GM12878 (cell line): ENCODE results near the gene GATA2. TPM values are rescaled to one million over a fixed set of nuclear protein-coding genes. Genes with fewer than 3 reads are reported as not detected.

ENCODE experiments used
- ATAC-seq: fragments of 200-7000 bp; cut with Tn5 transposase; 3 replicates; pipeline ENCODE4 v1.9.1; 2020; ENCODE audit warnings: mild to moderate bottlenecking, moderate library complexity
- BruUV-seq: library from RNA; stranded (reverse); fragments of 400-500 nt; replicated peaks from 2 replicates; lab custom pipeline; 2021; lab: Mats Ljungman, UMichigan
- CTCF ChIA-PET: fragments of 300-600 bp; sonication (Branson Sonifier 250); formaldehyde crosslinking; extraction: SDS; loops from one replicate; lab custom pipeline; 2021; ENCODE audit warnings: inconsistent platforms; lab: Yijun Ruan, JAX
- POLR2A ChIA-PET: fragments of 350-600 bp; formaldehyde crosslinking; extraction: SDS; loops from one replicate; lab custom pipeline; 2021; ENCODE audit warnings: inconsistent platforms; lab: Charles Lee
- RAD21 ChIA-PET: fragments of 300-600 bp; sonication (Branson Sonifier 250); formaldehyde crosslinking; loops from one replicate; lab custom pipeline; 2023; ENCODE audit warnings: antibody characterized with exemption; ENCODE audit not compliant: unreplicated experiment; lab: Charles Lee
- SMC1A ChIA-PET: fragments of 300-600 bp; sonication (Branson Sonifier 250); formaldehyde crosslinking; loops from one replicate; lab custom pipeline; 2023; ENCODE audit not compliant: unreplicated experiment, uncharacterized antibody; lab: Charles Lee
- DNase-seq: peaks from one replicate; pipeline ENCODE4 v3.0.0-alpha.2; 2011; ENCODE audit warnings: low read depth, low spot score
- FAIRE-seq: peaks from 3 replicates; lab custom pipeline; 2011; peaks lifted over from hg19 to GRCh38; lab: Jason Lieb, UNC
- H2AFZ ChIP-seq: 2 replicates; pipeline ENCODE4 v1.6.0; 2011; ENCODE audit warnings: low read depth, low read length, control low read depth; ENCODE audit not compliant: control insufficient read depth
- H3K27ac ChIP-seq: 2 replicates; pipeline ENCODE4 v1.5.1; 2011; ENCODE audit warnings: control low read depth; ENCODE audit not compliant: control insufficient read depth, insufficient read depth
- H3K27me3 ChIP-seq, 2 experiments: replicated peaks in 1 of 2; 2 replicates each; pipeline versions ENCODE4 v1.6.0 to v1.6.1; 2011; ENCODE audit warnings: low read length in 1 of 2; ENCODE audit not compliant: control insufficient read depth in 2 of 2, insufficient read depth in 2 of 2
- H3K36me3 ChIP-seq, 2 experiments: 2 replicates each; pipeline ENCODE4 v1.5.1; 2011; ENCODE audit warnings: low read length in 1 of 2; ENCODE audit not compliant: control insufficient read depth in 2 of 2, insufficient read depth in 2 of 2
- H3K4me1 ChIP-seq: 2 replicates; pipeline ENCODE4 v1.6.1; 2011; ENCODE audit warnings: mild to moderate bottlenecking, low read length, moderate library complexity, mixed read lengths; ENCODE audit not compliant: control insufficient read depth, insufficient read depth
- H3K4me2 ChIP-seq: 2 replicates; pipeline ENCODE4 v1.6.0; 2011; ENCODE audit warnings: control low read depth; ENCODE audit not compliant: control insufficient read depth, insufficient read depth
- H3K4me3 ChIP-seq: fragments of 200-600 bp; sonication (generic); 2 replicates; pipeline ENCODE4 v1.5.1; 2016
- H3K79me2 ChIP-seq: 2 replicates; pipeline ENCODE4 v1.6.0; 2011; ENCODE audit warnings: low read length; ENCODE audit not compliant: control insufficient read depth, insufficient read depth
- H3K9ac ChIP-seq: 2 replicates; pipeline ENCODE4 v1.8.0; 2011; ENCODE audit warnings: low read length, control low read depth, mixed read lengths; ENCODE audit not compliant: control insufficient read depth, insufficient read depth
- H3K9me3 ChIP-seq: replicated peaks from 3 replicates; pipeline ENCODE4 v1.5.1; 2011; ENCODE audit warnings: mild to moderate bottlenecking, low read length; ENCODE audit not compliant: control insufficient read depth, insufficient read depth
- H4K20me1 ChIP-seq: 2 replicates; pipeline ENCODE4 v1.6.0; 2011; ENCODE audit not compliant: control insufficient read depth, insufficient read depth
- BMI1 ChIP-seq: fragments of 450-650 bp; IDR thresholded peaks from 2 replicates; pipeline ENCODE4 v1.6.1; 2016; ENCODE audit warnings: mild to moderate bottlenecking, moderate library complexity, borderline replicate concordance
- CBFB ChIP-seq: IDR thresholded peaks from 2 replicates; pipeline ENCODE4 v1.6.1; 2016; ENCODE audit warnings: antibody characterized with exemption, low read depth
- CHD2 ChIP-seq: IDR thresholded peaks from 2 replicates; pipeline ENCODE4 v1.6.1; 2011; ENCODE audit warnings: low read depth, low read length, improper control_type of control experiment, borderline replicate concordance
- HDGF ChIP-seq: fragments of 450-650 bp; IDR thresholded peaks from 2 replicates; pipeline ENCODE4 v1.6.1; 2016; ENCODE audit warnings: antibody characterized with exemption
- IKZF1 ChIP-seq: fragments of 450-650 bp; conservative IDR thresholded peaks from 2 replicates; pipeline ENCODE4 v1.6.1; 2017; ENCODE audit warnings: antibody characterized with exemption, mild to moderate bottlenecking
- IKZF2 ChIP-seq, 2 experiments: fragments of 450-650 bp; IDR thresholded peaks; 2 replicates each; pipeline ENCODE4 v1.6.1; 2017; ENCODE audit warnings: mild to moderate bottlenecking in 2 of 2, moderate library complexity in 2 of 2
- MTA3 ChIP-seq: IDR thresholded peaks from 2 replicates; pipeline ENCODE4 v1.6.1; 2012; ENCODE audit warnings: low read length, inconsistent platforms, borderline replicate concordance
- NFYB ChIP-seq: IDR thresholded peaks from 2 replicates; pipeline ENCODE4 v1.6.1; 2011; ENCODE audit warnings: low read depth, mild to moderate bottlenecking, low read length, improper control_type of control experiment, moderate library complexity; ENCODE audit not compliant: insufficient read depth
- RCOR1 ChIP-seq: conservative IDR thresholded peaks from 2 replicates; pipeline ENCODE4 v1.6.1; 2012; ENCODE audit warnings: low read depth, low read length, improper control_type of control experiment
- SMAD1 ChIP-seq: fragments of 450-650 bp; IDR thresholded peaks from 2 replicates; pipeline ENCODE4 v1.6.1; 2018; ENCODE audit warnings: mild to moderate bottlenecking, low read depth; ENCODE audit not compliant: partially characterized antibody
- SREBF1 ChIP-seq: IDR thresholded peaks from 2 replicates; pipeline ENCODE4 v1.6.1; 2012; ENCODE audit warnings: mild to moderate bottlenecking, low read length
- TBL1XR1 ChIP-seq: IDR thresholded peaks from 2 replicates; pipeline ENCODE4 v1.6.1; 2012; ENCODE audit warnings: low read depth, low read length, improper control_type of control experiment
- TCF7 ChIP-seq: IDR thresholded peaks from 2 replicates; pipeline ENCODE4 v1.6.1; 2014; ENCODE audit warnings: antibody characterized with exemption, borderline replicate concordance
- WGBS: methylation state at CpG from one replicate; pipeline ENCODE4 v1.1.6; 2016; ENCODE audit warnings: low lambda C conversion rate; ENCODE audit not compliant: insufficient replicate concordance, insufficient coverage; ENCODE audit errors: missing lambda C conversion rate; 5-methylcytosine and 5-hydroxymethylcytosine counted together
- in situ Hi-C: fragments of 300-500 bp; cut with MboI; formaldehyde crosslinking; loops from 9 replicates; pipeline ENCODE4 v1.14.3; 2018; ENCODE audit warnings: mixed read lengths
- intact Hi-C: fragments of 100-400 bp; cut with micrococcal nuclease; formaldehyde crosslinking; loops from one replicate; pipeline ENCODE4 v1.14.2; 2022; ENCODE audit not compliant: unreplicated experiment
- polyA plus RNA-seq, 11 experiments: library from polyadenylated mRNA; depleted of rRNA in 4 of 11; unstranded in 6 of 11; stranded (reverse) in 5 of 11; fragments of >200 nt; fragmentation: Nextera tagmentation in 4 of 11; fragmentation: Illumina TruSeq in 1 of 11; extraction: Ambion mirVana in 4 of 11; extraction: Trizol in 1 of 11; gene quantifications; 1 replicate in 1 of 11; 2 replicates in 10 of 11; pipeline versions ENCODE4 v1.2.1 to v1.2.3, GENCODE V29; 2011 to 2016; ENCODE audit warnings: inconsistent platforms in 2 of 11, missing spikeins in 2 of 11, low read depth in 1 of 11
- total RNA-seq, 4 experiments: library from RNA; depleted of rRNA in 3 of 4; stranded (reverse); fragments of >200 nt in 3 of 4; fragmentation: Illumina TruSeq in 1 of 4; extraction: Trizol in 1 of 4; gene quantifications; 2 replicates each; pipeline versions ENCODE4 v1.2.1 to v1.2.3, GENCODE V29; 2013 to 2021
- TF ChIP-seq, protein P1 (sequence below): fragments of 450-650 bp; formaldehyde crosslinking; IDR thresholded peaks from 2 replicates; pipeline ENCODE4 v1.4.0; 2022; ENCODE audit warnings: mild to moderate bottlenecking, moderate library complexity
- TF ChIP-seq, protein P2 (sequence below): fragments of 450-650 bp; formaldehyde crosslinking; IDR thresholded peaks from 2 replicates; pipeline ENCODE4 v1.5.0; 2022; ENCODE audit warnings: mild to moderate bottlenecking, missing genetic modification characterization
- TF ChIP-seq, protein P3 (sequence below): IDR thresholded peaks from 2 replicates; pipeline ENCODE4 v1.6.1; 2012; ENCODE audit warnings: low read depth, low read length, improper control_type of control experiment

GATA2 gene
- total and polyA plus RNA-seq, 10 of the 15 experiments (the other 5 are each of a cell fraction or from before 2014, with no cell fraction given), result 0.56 TPM; not detected in 9

DNA sequence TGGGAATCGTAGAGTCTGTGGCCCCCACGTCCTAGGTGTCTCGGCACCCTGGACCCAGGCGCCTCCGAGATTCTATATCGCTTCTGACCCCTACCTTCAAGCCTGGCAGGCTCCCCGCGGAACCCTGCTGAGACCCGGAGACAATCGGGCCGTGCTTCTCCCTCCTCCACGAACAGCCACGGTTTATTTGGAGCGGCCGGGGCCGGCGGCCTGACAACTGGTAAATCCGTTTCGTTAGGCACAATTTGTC lies 1.4 kb downstream of the GATA2 start:
- CTCF ChIA-PET, result no interaction called here
- WGBS, result 7% methylated on average over 19 of the region's 19 CpGs
- BruUV-seq, result no TSS peak
- Histone ChIP-seq H3K27me3 (peaks cover 27 to 42% of the 10 kb centered on the region in 2 experiments), H2AFZ (no peak overlapping the region), H3K4me2 (no peak overlapping the region), H3K4me3 (no peak overlapping the region), H3K9me3 (no peaks in the 10 kb centered on the region), H3K79me2 (no peaks in the 10 kb centered on the region), H3K9ac (no peak overlapping the region), H3K36me3 (no peaks in the 10 kb centered on the region), H4K20me1 (no peaks in the 10 kb centered on the region; the same call in none of the 2 replicates), H3K27ac (no peak overlapping the region), H3K4me1 (no peaks in the 10 kb centered on the region)
- no peak for TF ChIP-seq CHD2
- TF ChIP-seq RCOR1, result no peak
- no peak for TF ChIP-seq IKZF2 (IDR thresholded peaks at IDR 0.05)
- TF ChIP-seq SMAD1, result no peak
- no peak for TF ChIP-seq SREBF1
- no peak for TF ChIP-seq TBL1XR1
- no peak for TF ChIP-seq NFYB
- TF ChIP-seq TCF7, result no peak
- TF ChIP-seq HDGF, result no peak
- TF ChIP-seq, protein P1, sequence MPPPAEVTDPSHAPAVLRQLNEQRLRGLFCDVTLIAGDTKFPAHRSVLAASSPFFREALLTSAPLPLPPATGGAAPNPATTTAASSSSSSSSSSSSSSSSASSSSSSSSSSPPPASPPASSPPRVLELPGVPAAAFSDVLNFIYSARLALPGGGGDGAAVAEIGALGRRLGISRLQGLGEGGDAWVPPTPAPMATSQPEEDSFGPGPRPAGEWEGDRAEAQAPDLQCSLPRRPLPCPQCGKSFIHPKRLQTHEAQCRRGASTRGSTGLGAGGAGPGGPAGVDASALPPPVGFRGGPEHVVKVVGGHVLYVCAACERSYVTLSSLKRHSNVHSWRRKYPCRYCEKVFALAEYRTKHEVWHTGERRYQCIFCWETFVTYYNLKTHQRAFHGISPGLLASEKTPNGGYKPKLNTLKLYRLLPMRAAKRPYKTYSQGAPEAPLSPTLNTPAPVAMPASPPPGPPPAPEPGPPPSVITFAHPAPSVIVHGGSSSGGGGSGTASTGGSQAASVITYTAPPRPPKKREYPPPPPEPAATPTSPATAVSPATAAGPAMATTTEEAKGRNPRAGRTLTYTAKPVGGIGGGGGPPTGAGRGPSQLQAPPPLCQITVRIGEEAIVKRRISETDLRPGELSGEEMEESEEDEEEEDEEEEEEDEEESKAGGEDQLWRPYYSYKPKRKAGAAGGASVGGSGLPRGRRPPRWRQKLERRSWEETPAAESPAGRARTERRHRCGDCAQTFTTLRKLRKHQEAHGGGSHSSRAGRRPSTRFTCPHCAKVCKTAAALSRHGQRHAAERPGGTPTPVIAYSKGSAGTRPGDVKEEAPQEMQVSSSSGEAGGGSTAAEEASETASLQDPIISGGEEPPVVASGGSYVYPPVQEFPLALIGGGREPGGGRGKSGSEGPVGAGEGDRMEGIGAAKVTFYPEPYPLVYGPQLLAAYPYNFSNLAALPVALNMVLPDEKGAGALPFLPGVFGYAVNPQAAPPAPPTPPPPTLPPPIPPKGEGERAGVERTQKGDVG (CRISPR knock-in tag), result no peak
- TF ChIP-seq MTA3, result no peak
- TF ChIP-seq, protein P2, sequence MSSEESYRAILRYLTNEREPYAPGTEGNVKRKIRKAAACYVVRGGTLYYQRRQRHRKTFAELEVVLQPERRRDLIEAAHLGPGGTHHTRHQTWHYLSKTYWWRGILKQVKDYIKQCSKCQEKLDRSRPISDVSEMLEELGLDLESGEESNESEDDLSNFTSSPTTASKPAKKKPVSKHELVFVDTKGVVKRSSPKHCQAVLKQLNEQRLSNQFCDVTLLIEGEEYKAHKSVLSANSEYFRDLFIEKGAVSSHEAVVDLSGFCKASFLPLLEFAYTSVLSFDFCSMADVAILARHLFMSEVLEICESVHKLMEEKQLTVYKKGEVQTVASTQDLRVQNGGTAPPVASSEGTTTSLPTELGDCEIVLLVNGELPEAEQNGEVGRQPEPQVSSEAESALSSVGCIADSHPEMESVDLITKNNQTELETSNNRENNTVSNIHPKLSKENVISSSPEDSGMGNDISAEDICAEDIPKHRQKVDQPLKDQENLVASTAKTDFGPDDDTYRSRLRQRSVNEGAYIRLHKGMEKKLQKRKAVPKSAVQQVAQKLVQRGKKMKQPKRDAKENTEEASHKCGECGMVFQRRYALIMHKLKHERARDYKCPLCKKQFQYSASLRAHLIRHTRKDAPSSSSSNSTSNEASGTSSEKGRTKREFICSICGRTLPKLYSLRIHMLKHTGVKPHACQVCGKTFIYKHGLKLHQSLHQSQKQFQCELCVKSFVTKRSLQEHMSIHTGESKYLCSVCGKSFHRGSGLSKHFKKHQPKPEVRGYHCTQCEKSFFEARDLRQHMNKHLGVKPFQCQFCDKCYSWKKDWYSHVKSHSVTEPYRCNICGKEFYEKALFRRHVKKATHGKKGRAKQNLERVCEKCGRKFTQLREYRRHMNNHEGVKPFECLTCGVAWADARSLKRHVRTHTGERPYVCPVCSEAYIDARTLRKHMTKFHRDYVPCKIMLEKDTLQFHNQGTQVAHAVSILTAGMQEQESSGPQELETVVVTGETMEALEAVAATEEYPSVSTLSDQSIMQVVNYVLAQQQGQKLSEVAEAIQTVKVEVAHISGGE, result no peak
- no peak for TF ChIP-seq CBFB
- TF ChIP-seq IKZF1, result no peak
- TF ChIP-seq, protein P3, sequence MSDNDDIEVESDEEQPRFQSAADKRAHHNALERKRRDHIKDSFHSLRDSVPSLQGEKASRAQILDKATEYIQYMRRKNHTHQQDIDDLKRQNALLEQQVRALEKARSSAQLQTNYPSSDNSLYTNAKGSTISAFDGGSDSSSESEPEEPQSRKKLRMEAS, result no peak
- no peak for TF ChIP-seq BMI1
- RAD21 ChIA-PET, result no interaction called here
- DNase-seq, result no peak
- SMC1A ChIA-PET, result no interaction called here
- in situ Hi-C loops, result loop anchor here (10.0 kb wide), 1 partner anchor 397 kb away; no protein-coding TSS in a partner anchor
- POLR2A ChIA-PET, result no interaction called here
- no peak for ATAC-seq
- intact Hi-C loops, result loop anchor here (10.0 kb wide), 1 partner anchor 267 kb away; no protein-coding TSS in a partner anchor
- FAIRE-seq, result no peak
